OCI-LY7 (cell line): ENCODE data around the gene PHACTR4.

Source experiments
- CTCF ChIP-seq: fragments of 200-600 bp; sonication (generic); conservative IDR thresholded peaks from 2 replicates; pipeline ENCODE4 v1.5.1; 2014; ENCODE audit warnings: mild to moderate bottlenecking, antibody characterized with exemption, low read length, moderate library complexity, mixed read lengths
- EZH2phosphoT487 ChIP-seq: fragments of 200-600 bp; sonication (generic); IDR thresholded peaks from 2 replicates; pipeline ENCODE4 v1.6.1; 2018; ENCODE audit warnings: low read depth, borderline replicate concordance, mild to moderate bottlenecking, mixed run types, antibody characterized with exemption, low read length, moderate library complexity, mixed read lengths

GRCh38 chr1:28394136-28394535 is 24.6 kb downstream of the PHACTR4 start:
- TF ChIP-seq CTCF (no peak), EZH2phosphoT487 (no peak)
